Astrocyte (in vitro differentiated cells and primary cell): ENCODE results near the gene NUDT15.

Source experiments
- CTCF ChIP-seq: IDR thresholded peaks from 2 replicates; pipeline ENCODE4 v1.5.1; 2011; ENCODE audit warnings: low read depth, mild to moderate bottlenecking, inconsistent platforms, low read length, moderate library complexity; ENCODE audit not compliant: insufficient read depth
- EZH2 ChIP-seq: IDR thresholded peaks from 2 replicates; pipeline ENCODE4 v1.6.1; 2012; ENCODE audit warnings: mild to moderate bottlenecking, low read length, inconsistent platforms; ENCODE audit not compliant: insufficient read depth

GRCh38 chr13:48094781-48095502, 57.4 kb downstream of the NUDT15 start, which contains the start of gene MED4:
- TF ChIP-seq EZH2 (no peak), CTCF (peak; percentile 91)
